GM21528 (cell line): ENCODE results near the gene CCL14.
"Not testable (repeated sequence)": the region's sequence is repeated elsewhere in the genome, so short reads cannot be mapped to it uniquely, and the experiment has no call there.

Experiments used
- ATAC-seq: cut with Tn5 transposase; IDR thresholded peaks from one replicate; pipeline ENCODE4 v1.9.1; 2021; ENCODE audit warnings: mild to moderate bottlenecking, moderate library complexity; ENCODE audit not compliant: unreplicated experiment, low FRiP score

Gene CCL14

DNA sequence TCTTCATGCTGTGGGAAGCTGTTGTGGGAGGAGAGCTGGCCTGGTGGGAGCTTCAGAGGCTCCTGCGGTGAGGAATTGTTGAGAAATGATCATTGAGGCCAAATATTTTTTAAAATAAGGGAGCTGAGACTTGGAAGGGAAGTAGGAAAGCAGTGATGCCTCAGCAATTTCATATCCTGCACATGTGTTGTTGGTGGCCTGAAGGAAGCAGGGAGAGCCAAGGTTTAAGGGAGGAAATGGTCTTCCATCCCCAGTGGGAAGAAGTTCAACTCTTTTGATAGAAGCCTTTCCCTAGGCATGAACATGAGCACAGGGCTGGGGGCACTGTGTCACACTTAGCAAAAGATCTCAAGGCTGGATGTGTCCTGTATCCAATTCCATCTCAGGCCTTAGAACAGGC, at the start of gene CCL14:
CCL14 (minus strand) TSS at position 87 of the 400 bp plus-strand sequence; CDS start at position 7, 80 bp downstream.
- ATAC-seq, result no peak

GRCh38 chr17:36036235-36036634, 49.7 kb upstream of the CCL14 start:
- no peak for ATAC-seq

- ATAC-seq, result no peak
Measured at GRCh38 chr17:36034127-36034526, 47.6 kb upstream of the CCL14 start.

DNA sequence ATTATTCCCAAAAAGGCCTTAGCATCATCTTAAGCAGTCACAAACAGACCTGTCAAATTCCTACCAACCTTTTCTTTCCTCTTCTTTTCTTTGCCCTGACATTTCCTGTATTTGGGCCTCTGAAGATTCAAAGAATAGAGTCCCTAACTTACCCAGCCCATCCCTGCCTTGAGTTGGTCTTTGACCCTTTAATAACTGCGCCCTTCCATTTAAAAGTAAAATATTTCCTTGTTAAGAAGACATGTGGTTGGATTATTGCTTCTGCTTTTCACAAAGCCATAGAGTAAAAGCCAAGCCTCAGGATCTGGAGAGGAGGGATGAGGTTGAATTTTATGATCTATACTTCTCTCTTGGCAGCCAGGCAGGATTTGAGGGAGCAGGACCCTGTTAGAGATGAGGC, 44.4 kb upstream of the CCL14 start:
- ATAC-seq, result no peak

- no peak for ATAC-seq
Measured at GRCh38 chr17:36027761-36028160, 41.2 kb upstream of the CCL14 start.

- no peak for ATAC-seq
Measured at GRCh38 chr17:36024106-36024869, 37.8 kb upstream of the CCL14 start.

GRCh38 chr17:36019423-36019822, 32.9 kb upstream of the CCL14 start:
- ATAC-seq, result no peak

- no peak for ATAC-seq
Measured at GRCh38 chr17:36017799-36018198, 31.3 kb upstream of the CCL14 start, which contains the start of gene CCL23. Gene CCL23, minus strand, starts transcription at chr17:36017972. Its CDS starts 75 bp downstream, at chr17:36017897.

DNA sequence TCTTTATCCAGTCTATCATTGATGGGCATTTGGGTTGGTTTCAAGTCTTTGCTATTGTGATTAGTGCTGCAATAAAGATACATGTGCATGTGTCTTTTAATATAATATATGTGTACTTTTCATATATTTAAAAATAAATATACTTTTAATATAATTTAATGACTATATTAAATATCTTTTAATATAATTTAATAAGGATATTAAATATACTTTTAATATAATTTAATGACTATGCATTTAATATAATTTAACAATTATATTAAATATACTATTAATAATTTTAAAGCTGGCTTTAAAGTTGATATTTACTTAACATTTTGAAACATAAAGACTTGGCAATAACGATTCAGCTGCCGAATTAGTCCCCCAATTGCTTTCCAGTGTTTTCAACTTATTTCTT, 30.0 kb upstream of the CCL14 start:
- no peak for ATAC-seq

DNA sequence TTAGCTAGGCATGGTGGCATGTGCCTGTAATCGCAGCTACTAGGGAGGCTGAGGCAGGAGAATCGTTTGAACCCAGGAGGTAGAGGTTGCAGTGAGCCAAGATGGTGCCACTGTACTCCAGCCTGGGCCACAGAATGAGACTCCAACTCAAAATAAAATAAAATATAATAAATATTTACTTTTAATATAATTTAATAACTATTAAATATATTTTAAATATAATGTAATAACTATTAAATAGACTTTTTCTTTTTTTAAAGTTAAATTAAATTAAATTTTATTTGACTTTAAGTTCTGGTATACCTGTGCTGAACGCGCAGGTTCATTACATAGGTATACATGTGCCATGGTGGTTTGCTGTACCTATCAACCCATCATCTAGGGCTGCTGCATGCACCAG, 29.4 kb upstream of the CCL14 start:
- ATAC-seq, result not testable (repeated sequence)

DNA sequence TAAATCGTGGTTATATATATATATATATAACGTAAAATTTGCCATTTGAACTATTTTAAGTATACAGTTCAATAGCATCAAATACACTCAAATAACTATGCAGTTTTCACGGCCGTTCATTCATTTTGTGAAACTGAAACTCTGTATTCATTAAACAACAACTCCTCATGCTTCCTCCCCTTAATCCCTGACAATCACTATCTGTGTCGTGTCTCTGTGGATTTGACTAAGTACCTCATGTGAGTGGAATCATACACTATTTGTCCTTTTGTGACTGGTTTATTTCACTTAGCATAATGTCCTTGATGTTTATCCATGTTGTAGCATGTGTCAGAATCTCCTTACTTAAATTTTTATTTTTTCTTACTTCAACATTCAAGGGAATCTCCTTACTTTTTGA, 28.4 kb upstream of the CCL14 start:
- no peak for ATAC-seq

DNA sequence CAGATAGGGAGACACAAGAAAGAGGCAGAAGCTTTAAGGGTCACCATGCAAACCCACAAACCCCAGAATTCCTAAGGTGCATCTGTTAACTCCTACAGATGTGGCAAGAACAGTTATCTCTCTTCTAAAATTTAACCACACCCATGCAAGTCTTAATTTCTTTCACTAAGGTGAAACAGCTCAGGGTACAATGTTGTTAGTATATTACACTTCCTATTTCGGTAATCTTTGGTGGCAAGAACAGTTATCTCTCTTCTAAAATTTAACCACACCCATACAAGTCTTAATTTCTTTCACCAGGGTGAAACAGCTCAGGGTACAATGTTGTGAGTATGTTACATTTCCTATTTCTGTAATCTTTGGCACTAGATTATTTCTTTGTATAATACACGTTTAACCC, 24.7 kb upstream of the CCL14 start:
- no peak for ATAC-seq

GRCh38 chr17:36008998-36009665, 22.6 kb upstream of the CCL14 start:
- ATAC-seq, result no peak

DNA sequence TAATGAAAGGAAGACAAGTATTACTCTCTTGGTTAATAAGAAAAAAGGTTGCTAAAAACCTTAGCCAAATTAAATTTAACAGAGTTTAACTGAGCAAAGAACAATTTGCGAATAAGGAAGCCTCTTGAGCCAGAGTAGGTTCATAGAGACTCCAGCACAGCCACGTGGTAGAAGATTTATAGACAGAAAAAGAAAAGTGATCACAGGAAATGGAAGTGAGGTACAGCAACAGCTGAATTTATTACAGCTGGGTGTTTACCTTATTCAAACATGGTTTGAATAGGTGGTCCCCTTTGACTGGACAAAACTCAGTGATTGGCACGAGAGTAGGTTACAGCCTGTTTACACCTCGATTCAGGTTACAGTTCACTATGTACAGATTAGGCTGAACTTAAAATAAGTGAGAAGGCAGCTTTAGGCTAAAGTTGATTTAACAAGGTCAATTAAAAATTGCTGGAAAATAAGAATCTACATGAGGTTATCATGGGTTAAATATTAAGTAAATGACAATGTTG, 18.1 kb upstream of the CCL14 start:
- no peak for ATAC-seq

GRCh38 chr17:36002631-36003030, 16.1 kb upstream of the CCL14 start:
- no peak for ATAC-seq

DNA sequence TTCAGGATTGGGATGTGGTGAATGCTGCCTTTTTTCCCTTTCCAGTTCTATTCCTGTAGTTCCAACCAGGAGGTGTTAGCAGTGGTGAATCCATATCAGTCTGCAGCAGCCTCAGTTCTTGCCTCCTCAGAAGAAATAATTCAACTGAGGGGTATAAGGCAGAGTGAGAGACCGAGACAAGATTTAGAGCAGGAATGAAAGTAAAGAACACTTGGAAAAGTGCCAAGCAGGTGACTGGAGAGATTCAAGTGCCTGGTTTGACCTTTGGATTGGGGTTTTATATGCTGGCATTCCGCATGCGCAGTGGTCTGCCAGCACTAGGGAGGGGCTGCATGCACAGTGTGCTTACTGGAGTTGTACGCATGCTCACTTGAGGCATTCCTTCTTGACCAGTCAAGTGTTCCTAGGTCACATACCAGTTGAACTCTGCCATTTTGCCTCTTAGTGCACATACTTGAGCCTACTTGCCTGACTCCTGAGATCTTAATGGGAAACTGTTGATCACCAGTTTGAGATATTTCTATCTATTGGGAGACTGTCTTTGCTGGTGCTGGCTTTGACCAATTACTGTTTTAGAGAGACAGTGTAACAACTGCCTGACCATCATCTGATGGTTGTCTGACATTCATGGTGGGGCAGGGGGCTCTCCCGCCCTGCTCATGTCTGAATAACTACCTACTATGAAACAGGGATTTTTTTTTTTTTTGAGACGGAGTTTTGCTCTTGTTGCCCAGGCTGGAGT, 15.5 kb upstream of the CCL14 start:
- no peak for ATAC-seq

- no peak for ATAC-seq
Measured at GRCh38 chr17:36001110-36001771, 14.7 kb upstream of the CCL14 start, which contains the start of gene CCL15. Gene CCL15, minus strand, starts transcription at chr17:36001553. Its CDS starts 61 bp downstream, at chr17:36001492.

DNA sequence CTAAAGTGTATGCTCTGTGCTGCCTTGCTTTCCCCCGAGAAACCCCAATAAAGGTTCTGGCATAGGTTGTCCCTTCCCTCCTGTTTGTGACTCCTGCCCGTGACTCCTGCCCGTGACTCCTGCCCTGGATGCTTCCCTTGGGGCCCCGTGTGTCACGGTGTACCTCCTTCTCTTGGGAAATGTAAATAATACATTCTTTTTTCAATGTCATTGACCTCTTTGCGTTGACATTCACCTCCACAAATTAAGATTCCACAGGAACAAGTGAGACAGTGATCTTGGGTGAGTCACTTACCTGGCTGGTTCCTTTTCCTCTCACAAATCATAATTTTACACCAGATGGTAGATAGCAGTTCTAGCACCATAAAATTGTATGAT, 14.2 kb upstream of the CCL14 start:
- ATAC-seq, result no peak

- ATAC-seq, result no peak
Measured at GRCh38 chr17:35998756-35999155, 12.2 kb upstream of the CCL14 start.

DNA sequence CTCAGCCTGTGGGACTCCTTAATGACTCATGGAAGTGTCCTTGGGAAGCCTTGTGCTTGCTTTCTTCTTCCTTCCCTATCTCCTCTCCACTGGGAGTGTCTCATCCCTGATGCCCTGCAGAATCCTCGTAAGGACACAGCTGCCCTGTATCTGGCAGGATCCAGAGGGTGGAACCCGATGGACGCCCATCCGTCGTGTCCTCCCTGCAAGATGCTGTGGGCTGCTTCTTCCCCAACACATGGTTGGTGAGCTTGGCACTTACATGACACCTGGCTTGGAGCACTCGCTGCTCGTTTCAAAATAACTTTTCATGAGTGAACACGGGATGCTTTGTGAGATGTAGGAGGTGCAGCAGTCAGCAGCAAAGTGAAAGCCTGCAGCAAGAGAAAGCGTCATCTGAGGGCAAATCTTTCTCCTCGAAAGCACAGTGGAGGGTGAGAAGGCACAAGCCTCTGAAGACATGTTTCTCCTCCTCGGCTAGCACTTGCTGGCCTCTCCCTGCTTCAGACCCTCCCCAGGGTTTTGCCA, 11.6 kb upstream of the CCL14 start:
- no peak for ATAC-seq
